HG03460 (cell line): Measurements from ENCODE around the gene GLRX5.

ENCODE experiments used
- ATAC-seq: cut with Tn5 transposase; IDR thresholded peaks from one replicate; pipeline ENCODE4 v1.9.1; 2021; ENCODE audit not compliant: unreplicated experiment

Gene GLRX5

GRCh38 chr14:95531969-95532368 is 2.9 kb upstream of the GLRX5 start:
- no peak for ATAC-seq

GRCh38 chr14:95533391-95533821 is 1.4 kb upstream of the GLRX5 start:
- ATAC-seq = no peak

- no peak for ATAC-seq
These were observed 1.0 kb upstream of the GLRX5 start for GRCh38 chr14:95533822-95534221.

GRCh38 chr14:95535226-95536021 is 574 bp downstream of the GLRX5 start:
- ATAC-seq = peak; percentile 1

GRCh38 chr14:95536036-95536593 is 1.3 kb downstream of the GLRX5 start:
- ATAC-seq = no peak

- no peak for ATAC-seq
These were observed 1.8 kb downstream of the GLRX5 start for GRCh38 chr14:95536671-95537070.

- no peak for ATAC-seq
These were observed 2.6 kb downstream of the GLRX5 start for GRCh38 chr14:95537298-95538089.

- no peak for ATAC-seq
These were observed 4.1 kb downstream of the GLRX5 start for GRCh38 chr14:95538801-95539509.

- ATAC-seq = no peak
These were observed 5.5 kb downstream of the GLRX5 start for GRCh38 chr14:95540236-95540855.

- ATAC-seq = no peak
These were observed 6.5 kb downstream of the GLRX5 start for GRCh38 chr14:95541346-95541745.

GRCh38 chr14:95541932-95542930 is 7.4 kb downstream of the GLRX5 start:
- no peak for ATAC-seq

GRCh38 chr14:95543021-95543420 is 8.2 kb downstream of the GLRX5 start:
- ATAC-seq = no peak

- ATAC-seq = no peak
These were observed 9.7 kb downstream of the GLRX5 start for GRCh38 chr14:95544588-95544987.

- no peak for ATAC-seq
These were observed 10.8 kb downstream of the GLRX5 start for GRCh38 chr14:95545515-95546168.

- no peak for ATAC-seq
These were observed 12.4 kb downstream of the GLRX5 start for GRCh38 chr14:95547272-95547625.

GRCh38 chr14:95547626-95548327 is 12.9 kb downstream of the GLRX5 start:
- ATAC-seq = no peak

- ATAC-seq = no peak
These were observed 13.6 kb downstream of the GLRX5 start for GRCh38 chr14:95548328-95548929.
